DLD1 (cell line): ENCODE results near the gene PSD4.

Source experiments
- in situ Hi-C: cut with HindIII; loops from 2 replicates; pipeline ENCODE4 v1.10.0; 2017; ENCODE audit warnings: low sequenced_read_pairs

PSD4 gene

GRCh38 chr2:113253453-113253852 is 79.7 kb downstream of the PSD4 start:
- in situ Hi-C loops, result no loop called here

- in situ Hi-C loops, result no loop called here
These were observed 81.6 kb downstream of the PSD4 start for GRCh38 chr2:113255140-113256070.

GRCh38 chr2:113257516-113258264 is 83.9 kb downstream of the PSD4 start:
- in situ Hi-C loops, result no loop called here

GRCh38 chr2:113258471-113259147 is 84.8 kb downstream of the PSD4 start:
- in situ Hi-C loops, result no loop called here
